Tibial artery (tissue), 4 donors: ENCODE measurements around the gene SHF.

Source experiments
- DNase-seq, 2 donors: peaks; one replicate each; pipeline ENCODE4 v3.0.0-alpha.2; 2019
- H3K27ac ChIP-seq, 2 donors: fragments of 200-600 bp; sonication (generic) in 1 of 2; 1 replicate in 1 of 2; 2 replicates in 1 of 2; pipeline ENCODE4 v1.5.1; 2018 to 2019; ENCODE audit warnings: mild to moderate bottlenecking in 1 of 2
- H3K27me3 ChIP-seq, 2 donors: fragments of 200-600 bp; sonication (generic) in 1 of 2; one replicate each; pipeline versions ENCODE4 v1.5.1 to v1.6.0; 2016 to 2019
- H3K36me3 ChIP-seq, 3 donors: fragments of 200-600 bp; sonication (generic) in 2 of 3; one replicate each; pipeline ENCODE4 v1.5.1; 2016 to 2019; ENCODE audit warnings: mild to moderate bottlenecking in 2 of 3
- H3K4me1 ChIP-seq, 4 donors: fragments of 200-600 bp; sonication (generic) in 2 of 4; 1 replicate in 3 of 4; 2 replicates in 1 of 4; pipeline ENCODE4 v1.5.1; 2016 to 2019
- H3K4me3 ChIP-seq, 2 donors: fragments of 200-600 bp; sonication (generic) in 1 of 2; 1 replicate in 1 of 2; 2 replicates in 1 of 2; pipeline ENCODE4 v1.5.1; 2018 to 2019; ENCODE audit warnings: mild to moderate bottlenecking in 2 of 2
- H3K9me3 ChIP-seq, 3 donors: fragments of 200-600 bp; sonication (generic) in 1 of 3; one replicate each; pipeline ENCODE4 v1.5.1; 2016 to 2019
- intact Hi-C: fragments of 100-400 bp; cut with DNase I; formaldehyde crosslinking; loops from one replicate; pipeline ENCODE4 v1.15.0; 2023; ENCODE audit warnings: low total_unique reads
- TF ChIP-seq, protein P1 (sequence below), 2 experiments: fragments of 200-600 bp in 1 of 2; fragments of 450-650 bp in 1 of 2; IDR thresholded peaks; one replicate each; pipeline ENCODE4 v1.5.1; 2017 to 2019; ENCODE audit warnings: antibody characterized with exemption in 2 of 2, mild to moderate bottlenecking in 1 of 2, moderate library complexity in 1 of 2

The SHF gene

DNA sequence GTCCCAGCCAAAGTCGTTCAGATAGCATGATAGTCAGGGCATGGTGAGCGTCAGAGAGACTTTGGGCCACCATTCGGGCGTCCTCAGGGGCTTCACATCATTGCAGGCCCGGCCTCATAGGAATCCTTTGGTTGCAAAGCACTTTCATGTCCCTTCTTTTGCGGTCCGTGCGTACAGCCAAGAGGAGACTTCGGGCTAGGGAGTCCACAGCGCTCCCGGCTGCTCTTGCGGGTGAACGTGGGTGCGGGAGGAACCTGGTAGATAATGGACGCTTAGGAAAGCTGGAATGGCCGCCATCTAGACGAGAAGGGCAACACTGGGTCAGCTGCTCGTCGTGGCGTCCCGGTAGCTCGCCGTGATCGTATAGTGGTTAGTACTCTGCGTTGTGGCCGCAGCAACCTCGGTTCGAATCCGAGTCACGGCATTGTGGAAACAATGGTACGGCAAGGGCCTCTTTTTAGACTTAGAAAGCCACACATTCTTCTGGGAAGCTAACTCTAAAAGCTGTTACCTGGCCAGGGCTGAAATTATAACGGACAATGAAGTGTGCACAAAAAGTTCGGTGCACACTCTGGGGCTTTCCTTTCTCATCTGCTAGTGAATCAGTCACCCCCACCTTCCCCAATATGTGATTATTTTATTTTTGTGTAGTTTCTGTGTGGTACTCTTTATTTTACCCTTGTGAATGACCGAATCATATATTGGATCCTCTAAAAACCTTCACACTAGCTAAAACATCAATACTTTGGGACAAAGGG, 13.2 kb upstream of the SHF start:
- peak overlapping the region; percentile 55 to 60 for H3K4me3 ChIP-seq
- no peaks in the 10 kb centered on the region for H3K27me3 ChIP-seq
- no peaks in the 10 kb centered on the region for H3K36me3 ChIP-seq
- intact Hi-C loops, result loop anchor here (5.0 to 10.0 kb wide), 2 partner anchors 34 to 204 kb away; a partner anchor contains a TSS
- H3K4me1 ChIP-seq, result peaks cover 0 to 11% (median 0%) of the 10 kb centered on the region in 4 donors
- DNase-seq, result peak; percentile 84 to 92
- H3K9me3 ChIP-seq, result no peaks in the 10 kb centered on the region
- TF ChIP-seq, protein P1, sequence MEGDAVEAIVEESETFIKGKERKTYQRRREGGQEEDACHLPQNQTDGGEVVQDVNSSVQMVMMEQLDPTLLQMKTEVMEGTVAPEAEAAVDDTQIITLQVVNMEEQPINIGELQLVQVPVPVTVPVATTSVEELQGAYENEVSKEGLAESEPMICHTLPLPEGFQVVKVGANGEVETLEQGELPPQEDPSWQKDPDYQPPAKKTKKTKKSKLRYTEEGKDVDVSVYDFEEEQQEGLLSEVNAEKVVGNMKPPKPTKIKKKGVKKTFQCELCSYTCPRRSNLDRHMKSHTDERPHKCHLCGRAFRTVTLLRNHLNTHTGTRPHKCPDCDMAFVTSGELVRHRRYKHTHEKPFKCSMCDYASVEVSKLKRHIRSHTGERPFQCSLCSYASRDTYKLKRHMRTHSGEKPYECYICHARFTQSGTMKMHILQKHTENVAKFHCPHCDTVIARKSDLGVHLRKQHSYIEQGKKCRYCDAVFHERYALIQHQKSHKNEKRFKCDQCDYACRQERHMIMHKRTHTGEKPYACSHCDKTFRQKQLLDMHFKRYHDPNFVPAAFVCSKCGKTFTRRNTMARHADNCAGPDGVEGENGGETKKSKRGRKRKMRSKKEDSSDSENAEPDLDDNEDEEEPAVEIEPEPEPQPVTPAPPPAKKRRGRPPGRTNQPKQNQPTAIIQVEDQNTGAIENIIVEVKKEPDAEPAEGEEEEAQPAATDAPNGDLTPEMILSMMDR (IDR thresholded peaks at IDR 0.05), result no peak
- peak overlapping the region; percentile 99 for H3K27ac ChIP-seq

DNA sequence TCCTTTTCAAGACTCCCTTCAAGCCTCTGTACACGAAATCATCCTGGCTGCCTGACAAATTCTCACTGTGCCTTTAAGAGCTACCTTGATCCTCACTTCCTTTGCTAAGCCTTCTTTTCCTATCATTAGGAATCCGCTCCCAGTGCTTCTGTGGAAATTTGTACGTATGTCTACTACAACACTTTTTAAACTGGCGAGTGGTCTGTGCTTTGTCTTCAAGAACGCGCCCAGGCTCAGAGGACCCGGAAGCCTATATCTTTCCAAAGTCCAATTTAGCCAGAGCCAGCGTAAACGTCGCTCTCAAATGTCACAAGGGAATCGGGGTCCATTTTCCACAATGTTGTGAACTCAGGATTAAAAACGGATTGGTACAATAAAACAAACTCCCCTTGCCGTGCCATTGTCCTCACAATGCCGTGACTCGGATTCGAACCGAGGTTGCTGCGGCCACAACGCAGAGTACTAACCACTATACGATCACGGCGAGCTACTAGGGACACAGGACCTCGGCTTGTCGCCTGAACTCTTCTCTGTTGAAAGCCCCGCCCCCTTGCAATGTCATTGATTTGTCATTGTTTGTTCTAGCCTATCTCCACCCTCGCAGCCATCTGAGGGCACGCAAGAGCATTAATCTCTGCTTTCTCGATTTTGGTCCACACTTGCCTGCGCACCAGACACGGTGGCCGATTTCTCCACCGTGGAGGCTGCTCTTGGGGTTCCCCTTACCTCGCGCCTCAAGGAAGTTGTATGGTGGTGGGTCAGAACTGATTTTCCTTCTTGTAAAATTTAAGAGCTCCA, 12.4 kb upstream of the SHF start:
- DNase-seq, result peak; percentile 98 to 99

DNA sequence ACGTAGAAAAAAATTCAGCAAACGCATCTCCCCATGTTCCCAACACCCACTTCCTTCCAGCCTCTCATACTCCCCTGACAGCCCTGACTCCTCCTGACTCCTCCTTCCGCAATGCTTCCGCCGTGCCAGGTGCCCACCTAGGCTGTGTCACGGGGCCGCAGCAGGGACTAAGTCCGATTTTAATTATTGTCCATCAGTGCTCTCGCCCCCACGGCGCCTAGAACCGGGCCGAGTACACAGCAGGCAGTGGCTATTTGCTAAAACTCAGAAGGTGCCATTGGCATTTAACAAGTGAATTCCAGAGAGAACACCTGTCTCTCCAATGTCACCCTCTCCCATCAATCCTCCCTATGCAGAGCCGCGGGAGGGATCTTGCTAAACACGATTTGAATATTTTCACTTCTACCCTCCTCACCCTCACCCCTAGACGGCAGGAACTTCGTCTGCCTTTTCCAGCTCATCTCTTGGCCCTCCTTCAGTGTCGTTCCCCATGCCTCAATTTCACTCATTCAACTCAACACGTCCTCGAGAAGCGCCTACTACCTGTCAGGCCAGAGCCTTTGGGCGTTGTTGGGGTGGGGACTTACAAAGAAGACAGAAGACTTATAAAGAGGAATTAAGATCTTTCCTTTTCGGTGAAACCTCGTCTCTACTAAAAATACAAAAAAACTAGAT, 11.5 kb upstream of the SHF start:
- Histone ChIP-seq H3K27ac (peak overlapping the region; percentile 99), H3K4me1 (peaks cover 0 to 11% (median 0%) of the 10 kb centered on the region in 4 donors), H3K4me3 (peak overlapping the region; percentile 55 to 60), H3K9me3 (no peaks in the 10 kb centered on the region), H3K36me3 (no peaks in the 10 kb centered on the region), H3K27me3 (no peaks in the 10 kb centered on the region)
- TF ChIP-seq, protein P1 (IDR thresholded peaks at IDR 0.05), result no peak
- peak in 1 of 2 donors; percentile 31 for DNase-seq
- intact Hi-C loops, result no loop called here

More for the DNA sequence above, 12.4 kb upstream of the SHF start:
- TF ChIP-seq, protein P1 (IDR thresholded peaks at IDR 0.05), result no peak
- peak overlapping the region; percentile 99 for H3K27ac ChIP-seq
- H3K9me3 ChIP-seq, result no peaks in the 10 kb centered on the region
- no peaks in the 10 kb centered on the region for H3K36me3 ChIP-seq
- peaks cover 0 to 11% (median 0%) of the 10 kb centered on the region in 4 donors for H3K4me1 ChIP-seq
- intact Hi-C loops, result loop anchor here (5.0 to 10.0 kb wide), 2 partner anchors 33 to 205 kb away; a partner anchor contains a TSS
- H3K27me3 ChIP-seq, result no peaks in the 10 kb centered on the region
- peak overlapping the region; percentile 55 to 60 for H3K4me3 ChIP-seq

DNA sequence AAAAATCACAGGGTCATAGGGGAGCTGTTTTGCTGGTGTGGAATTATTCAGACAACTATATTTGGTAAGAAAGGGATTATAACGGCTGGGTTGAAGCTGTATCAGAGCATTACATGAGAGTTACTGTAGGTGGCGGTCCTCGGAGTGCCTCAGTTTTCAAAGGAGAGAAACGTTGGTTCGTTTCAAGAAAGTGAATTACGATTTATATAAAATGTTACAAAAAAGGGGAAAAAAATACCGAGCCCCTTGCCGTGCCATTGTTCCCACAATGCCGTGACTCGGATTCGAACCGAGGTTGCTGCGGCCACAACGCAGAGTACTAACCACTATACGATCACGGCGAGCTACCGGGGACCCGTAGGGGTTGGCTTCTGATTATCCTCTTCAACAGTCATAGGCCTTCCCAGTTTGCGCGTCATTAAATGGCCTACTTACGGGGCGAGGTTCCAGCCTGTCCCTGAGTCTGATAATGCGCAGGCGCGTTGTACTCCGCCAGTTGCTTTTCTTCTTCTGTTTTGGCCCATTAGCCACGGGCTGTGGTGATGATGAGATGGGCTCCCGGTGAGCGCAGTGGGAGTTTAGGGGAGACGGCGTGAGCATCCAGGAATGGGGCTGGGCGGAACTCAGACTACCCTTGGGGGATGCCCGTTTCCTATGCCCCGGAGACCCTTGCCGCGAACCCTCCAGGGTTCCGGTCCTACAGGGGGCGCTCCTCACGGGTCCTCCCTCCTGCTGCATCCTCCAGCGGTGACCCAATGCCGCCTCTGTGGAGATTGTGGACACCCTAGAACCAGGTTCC, 10.8 kb upstream of the SHF start:
- Histone ChIP-seq H3K4me1 (peaks cover 0 to 11% (median 0%) of the 10 kb centered on the region in 4 donors), H3K36me3 (no peaks in the 10 kb centered on the region), H3K4me3 (peak overlapping the region; percentile 55 to 60), H3K27me3 (no peaks in the 10 kb centered on the region), H3K27ac (peak overlapping the region; percentile 99), H3K9me3 (no peaks in the 10 kb centered on the region)
- TF ChIP-seq, protein P1 (IDR thresholded peaks at IDR 0.05), result peak; percentile 52 to 60
- DNase-seq, result peak; percentile 97 to 99
- intact Hi-C loops, result no loop called here

DNA sequence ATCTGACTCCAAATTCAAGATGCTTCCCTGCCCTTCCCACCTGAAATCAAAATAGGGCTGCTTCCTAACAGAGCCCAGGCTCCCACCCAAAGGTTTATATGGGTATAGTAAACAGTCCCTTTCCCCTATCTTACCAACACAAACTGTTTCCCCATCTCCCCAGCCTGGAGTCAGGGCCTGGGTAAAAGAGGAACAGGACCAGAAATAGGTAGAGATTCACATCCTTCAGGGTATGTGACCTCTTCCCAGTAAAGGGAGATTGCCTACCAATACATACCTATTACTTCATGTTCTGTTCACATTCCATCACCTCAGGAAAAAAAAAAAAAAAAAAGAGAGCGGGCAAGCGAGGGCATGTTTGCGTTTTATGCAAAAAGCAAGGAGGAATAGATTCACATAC, 9.7 kb upstream of the SHF start:
- Histone ChIP-seq H3K4me3 (peak overlapping the region in 1 of 2 donors; percentile 60), H3K9me3 (no peaks in the 10 kb centered on the region), H3K36me3 (no peaks in the 10 kb centered on the region), H3K4me1 (peaks cover 0 to 11% (median 0%) of the 10 kb centered on the region in 4 donors), H3K27ac (peak overlapping the region in 1 of 2 donors; percentile 99), H3K27me3 (no peaks in the 10 kb centered on the region)
- no peak for DNase-seq
- TF ChIP-seq, protein P1 (IDR thresholded peaks at IDR 0.05), result no peak
- intact Hi-C loops, result no loop called here
